ENCODE results near the gene TUBB6. TPM values are rescaled to one million over a fixed set of nuclear protein-coding genes. Genes with fewer than 3 reads are reported as not detected.

Gene TUBB6
- total and polyA plus RNA-seq, 2 experiments from 2014 or later = 148 to 329 TPM

DNA sequence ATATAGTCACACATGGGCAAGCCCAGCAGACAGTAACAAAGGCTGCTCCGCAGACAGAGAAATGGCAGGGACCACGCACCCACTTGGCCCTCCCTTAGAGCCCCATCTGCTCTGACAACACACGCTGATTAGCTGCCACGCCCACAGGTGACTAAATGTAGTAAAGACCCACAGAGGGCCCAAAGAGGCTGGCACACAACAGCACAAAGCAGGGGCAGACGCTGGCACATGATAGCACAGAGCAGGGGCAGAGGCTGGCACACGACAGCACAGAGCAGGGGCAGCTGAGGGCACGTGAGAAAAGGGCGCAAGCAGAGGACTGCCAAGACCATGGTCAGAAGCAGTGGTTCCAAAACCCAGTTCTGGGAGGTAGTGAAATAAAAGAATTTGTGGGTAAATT, 58.3 kb downstream of the TUBB6 start (continued):
- TF ChIP-seq, protein P1, sequence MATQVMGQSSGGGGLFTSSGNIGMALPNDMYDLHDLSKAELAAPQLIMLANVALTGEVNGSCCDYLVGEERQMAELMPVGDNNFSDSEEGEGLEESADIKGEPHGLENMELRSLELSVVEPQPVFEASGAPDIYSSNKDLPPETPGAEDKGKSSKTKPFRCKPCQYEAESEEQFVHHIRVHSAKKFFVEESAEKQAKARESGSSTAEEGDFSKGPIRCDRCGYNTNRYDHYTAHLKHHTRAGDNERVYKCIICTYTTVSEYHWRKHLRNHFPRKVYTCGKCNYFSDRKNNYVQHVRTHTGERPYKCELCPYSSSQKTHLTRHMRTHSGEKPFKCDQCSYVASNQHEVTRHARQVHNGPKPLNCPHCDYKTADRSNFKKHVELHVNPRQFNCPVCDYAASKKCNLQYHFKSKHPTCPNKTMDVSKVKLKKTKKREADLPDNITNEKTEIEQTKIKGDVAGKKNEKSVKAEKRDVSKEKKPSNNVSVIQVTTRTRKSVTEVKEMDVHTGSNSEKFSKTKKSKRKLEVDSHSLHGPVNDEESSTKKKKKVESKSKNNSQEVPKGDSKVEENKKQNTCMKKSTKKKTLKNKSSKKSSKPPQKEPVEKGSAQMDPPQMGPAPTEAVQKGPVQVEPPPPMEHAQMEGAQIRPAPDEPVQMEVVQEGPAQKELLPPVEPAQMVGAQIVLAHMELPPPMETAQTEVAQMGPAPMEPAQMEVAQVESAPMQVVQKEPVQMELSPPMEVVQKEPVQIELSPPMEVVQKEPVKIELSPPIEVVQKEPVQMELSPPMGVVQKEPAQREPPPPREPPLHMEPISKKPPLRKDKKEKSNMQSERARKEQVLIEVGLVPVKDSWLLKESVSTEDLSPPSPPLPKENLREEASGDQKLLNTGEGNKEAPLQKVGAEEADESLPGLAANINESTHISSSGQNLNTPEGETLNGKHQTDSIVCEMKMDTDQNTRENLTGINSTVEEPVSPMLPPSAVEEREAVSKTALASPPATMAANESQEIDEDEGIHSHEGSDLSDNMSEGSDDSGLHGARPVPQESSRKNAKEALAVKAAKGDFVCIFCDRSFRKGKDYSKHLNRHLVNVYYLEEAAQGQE (IDR thresholded peaks at IDR 0.05; ENCODE audit: unreplicated experiment) = no peak
- no peak for TF ChIP-seq EZH2phosphoT487 (IDR thresholded peaks at IDR 0.05; ENCODE audit: unreplicated experiment)
- TF ChIP-seq NANOG (IDR thresholded peaks at IDR 0.05; ENCODE audit: borderline replicate concordance) = no peak
- no peak for TF ChIP-seq ZNF331 (CRISPR knock-in tag; IDR thresholded peaks at IDR 0.05; ENCODE audit: low read depth)
- TF ChIP-seq CREB1 (CRISPR knock-in tag; IDR thresholded peaks at IDR 0.05; ENCODE audit: low read depth) = no peak
- no peak for TF ChIP-seq ZNF114 (CRISPR knock-in tag; IDR thresholded peaks at IDR 0.05)

- Histone ChIP-seq H3K4me2 (no peak overlapping the region), H3K27ac (ENCODE audit: low read depth) (no peak overlapping the region), H3K27me3 (ENCODE audit: insufficient read depth) (no peaks in the 10 kb centered on the region), H3K4me1 (ENCODE audit: insufficient read depth) (no peaks in the 10 kb centered on the region), H3K36me3 (ENCODE audit: insufficient read depth) (peaks cover 32% of the 10 kb centered on the region), H2AFZ (no peak overlapping the region), H3K9me2 (ENCODE audit: insufficient read depth) (no peaks in the 10 kb centered on the region), H3F3A (replicated peaks; ENCODE audit: low read depth) (peaks cover 4% of the 10 kb centered on the region; the same call in 1 of the 2 replicates), H3K4me3 (no peak overlapping the region), H4K20me1 (replicated peaks; ENCODE audit: insufficient read depth) (peaks cover 35% of the 10 kb centered on the region), H3K79me2 (replicated peaks; ENCODE audit: insufficient read depth) (peaks cover 96% of the 10 kb centered on the region)
- H3K9me3 Mint-ChIP-seq = no peaks in the 10 kb centered on the region
- H3K36me3 Mint-ChIP-seq (ENCODE audit: low read depth) = peaks cover 64% of the 10 kb centered on the region
- no peaks in the 10 kb centered on the region for H3K4me1 Mint-ChIP-seq
- DNase-seq (ENCODE audit: low spot score) (no peak), ATAC-seq (no peak)
- no peak overlapping the region for H3K4me3 Mint-ChIP-seq
- H3K27me3 Mint-ChIP-seq (ENCODE audit: insufficient read depth, low read depth, poor library complexity) = peaks cover 8% of the 10 kb centered on the region
- no peak overlapping the region; the same call in 1 of the 2 replicates for H3K27ac Mint-ChIP-seq
- TF ChIP-seq, protein P1 (IDR thresholded peaks at IDR 0.05; ENCODE audit: unreplicated experiment) = no peak
- TF ChIP-seq EZH2 (IDR thresholded peaks at IDR 0.05; ENCODE audit: low read depth, unreplicated experiment) = no peak
- TF ChIP-seq STAT1 (IDR thresholded peaks at IDR 0.05; ENCODE audit: unreplicated experiment) = no peak
- TF ChIP-seq, protein P2, sequence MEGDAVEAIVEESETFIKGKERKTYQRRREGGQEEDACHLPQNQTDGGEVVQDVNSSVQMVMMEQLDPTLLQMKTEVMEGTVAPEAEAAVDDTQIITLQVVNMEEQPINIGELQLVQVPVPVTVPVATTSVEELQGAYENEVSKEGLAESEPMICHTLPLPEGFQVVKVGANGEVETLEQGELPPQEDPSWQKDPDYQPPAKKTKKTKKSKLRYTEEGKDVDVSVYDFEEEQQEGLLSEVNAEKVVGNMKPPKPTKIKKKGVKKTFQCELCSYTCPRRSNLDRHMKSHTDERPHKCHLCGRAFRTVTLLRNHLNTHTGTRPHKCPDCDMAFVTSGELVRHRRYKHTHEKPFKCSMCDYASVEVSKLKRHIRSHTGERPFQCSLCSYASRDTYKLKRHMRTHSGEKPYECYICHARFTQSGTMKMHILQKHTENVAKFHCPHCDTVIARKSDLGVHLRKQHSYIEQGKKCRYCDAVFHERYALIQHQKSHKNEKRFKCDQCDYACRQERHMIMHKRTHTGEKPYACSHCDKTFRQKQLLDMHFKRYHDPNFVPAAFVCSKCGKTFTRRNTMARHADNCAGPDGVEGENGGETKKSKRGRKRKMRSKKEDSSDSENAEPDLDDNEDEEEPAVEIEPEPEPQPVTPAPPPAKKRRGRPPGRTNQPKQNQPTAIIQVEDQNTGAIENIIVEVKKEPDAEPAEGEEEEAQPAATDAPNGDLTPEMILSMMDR (conservative IDR thresholded peaks at IDR 0.05; ENCODE audit: low read depth in 2 of 2) = no peak
- TF ChIP-seq JUNB (IDR thresholded peaks at IDR 0.05; ENCODE audit: unreplicated experiment) = no peak
- no peak for TF ChIP-seq ZNF331 (CRISPR knock-in tag; IDR thresholded peaks at IDR 0.05; ENCODE audit: low read depth)
Observed at GRCh38 chr18:12366784-12367183, 58.7 kb downstream of the TUBB6 start.
